ENCODE results near the gene SSPN.

SSPN gene

DNA sequence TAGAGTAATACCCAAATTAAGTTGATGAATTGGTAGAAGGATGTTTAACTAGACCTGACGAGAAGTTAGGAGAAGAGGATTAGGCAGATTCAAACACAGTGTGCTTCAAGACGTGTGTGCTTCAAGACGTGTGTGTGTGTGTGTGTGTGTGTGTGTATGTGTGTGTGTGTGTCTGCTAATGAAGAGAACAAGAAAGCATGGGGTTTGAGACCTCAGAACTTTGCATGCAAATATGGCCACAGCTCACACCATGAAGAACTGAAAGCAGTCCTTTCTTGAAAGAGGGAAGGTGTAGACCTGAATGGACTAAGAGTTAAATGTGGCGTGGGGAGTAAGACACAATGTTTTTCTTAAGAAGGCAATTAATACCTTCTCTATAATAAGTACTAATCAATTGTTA lies 32.5 kb upstream of the SSPN start:
- Histone ChIP-seq H3K36me3 (ENCODE audit: control insufficient read depth, insufficient read depth, low read length) (no peaks in the 10 kb centered on the region), H3K9ac (ENCODE audit: low read length) (no peak overlapping the region), H3K4me1 (ENCODE audit: control insufficient read depth, low read depth, low read length) (no peaks in the 10 kb centered on the region), H2BK5ac (ENCODE audit: low read length) (no peak overlapping the region), H4K8ac (ENCODE audit: low read depth, low read length) (no peak overlapping the region), H3K4me2 (ENCODE audit: low read length) (no peak overlapping the region), H3K23ac (ENCODE audit: low read length) (no peak overlapping the region), H4K5ac (ENCODE audit: low read length) (no peak overlapping the region), H2BK120ac (ENCODE audit: low read depth, low read length) (no peak overlapping the region), H3K4me3 (ENCODE audit: low read length) (no peak overlapping the region), H3K27ac (ENCODE audit: low read depth, low read length) (no peak overlapping the region), H2AK5ac (ENCODE audit: low read length) (no peak overlapping the region), H3K79me1 (ENCODE audit: low read length) (no peaks in the 10 kb centered on the region), H3K4ac (ENCODE audit: low read depth, low read length) (no peak overlapping the region), H3K56ac (ENCODE audit: low read length) (no peak overlapping the region), H2BK15ac (replicated peaks; ENCODE audit: low read depth) (no peak overlapping the region), H3K18ac (ENCODE audit: low read length) (no peak overlapping the region), H3K79me2 (ENCODE audit: control insufficient read depth, insufficient read depth, low read length) (no peaks in the 10 kb centered on the region), H3K27me3 (ENCODE audit: insufficient read depth, low read length, poor library complexity) (no peaks in the 10 kb centered on the region)
- 100% methylated on average over 1 of the region's 4 CpGs for WGBS (ENCODE audit: extremely low coverage, insufficient coverage, low lambda C conversion rate)
- DNase-seq = no peak

DNA sequence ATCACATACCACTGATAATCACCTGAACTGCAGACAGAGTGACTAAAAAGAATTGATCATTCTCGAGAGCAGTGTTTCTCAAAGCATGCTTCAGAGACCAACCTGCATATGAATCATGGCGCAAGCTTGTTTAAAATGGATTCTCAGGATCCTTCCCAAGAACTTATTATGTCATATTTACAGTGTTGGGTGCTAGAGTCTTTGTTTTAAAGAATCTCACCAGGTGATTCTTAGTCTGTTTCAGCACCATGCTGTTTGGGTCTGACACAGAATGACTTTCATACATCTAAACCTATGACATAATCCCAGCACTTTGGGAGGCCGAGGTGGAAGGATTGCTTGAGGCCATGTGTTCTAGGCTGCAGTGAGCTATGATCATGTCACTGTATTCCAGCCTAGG lies 31.3 kb upstream of the SSPN start:
- H3K79me2 ChIP-seq (ENCODE audit: control insufficient read depth, insufficient read depth, low read length) = no peaks in the 10 kb centered on the region
- H3K79me1 ChIP-seq (ENCODE audit: low read length) = no peaks in the 10 kb centered on the region
- no peak overlapping the region for H4K8ac ChIP-seq (ENCODE audit: low read depth, low read length)
- no peak overlapping the region for H3K18ac ChIP-seq (ENCODE audit: low read length)
- no peak overlapping the region for H3K27ac ChIP-seq (ENCODE audit: low read depth, low read length)
- no peak overlapping the region for H2AK5ac ChIP-seq (ENCODE audit: low read length)
- no peak overlapping the region for H3K4me3 ChIP-seq (ENCODE audit: low read length)
- H4K5ac ChIP-seq (ENCODE audit: low read length) = no peak overlapping the region
- no peak overlapping the region for H2BK5ac ChIP-seq (ENCODE audit: low read length)
- H2BK15ac ChIP-seq (replicated peaks; ENCODE audit: low read depth) = no peak overlapping the region
- no peak overlapping the region for H3K56ac ChIP-seq (ENCODE audit: low read length)
- H3K36me3 ChIP-seq (ENCODE audit: control insufficient read depth, insufficient read depth, low read length) = no peaks in the 10 kb centered on the region
- H3K4ac ChIP-seq (ENCODE audit: low read depth, low read length) = no peak overlapping the region
- DNase-seq = no peak
- H3K27me3 ChIP-seq (ENCODE audit: insufficient read depth, low read length, poor library complexity) = no peaks in the 10 kb centered on the region
- H3K4me2 ChIP-seq (ENCODE audit: low read length) = no peak overlapping the region
- no peak overlapping the region for H3K9ac ChIP-seq (ENCODE audit: low read length)
- H3K23ac ChIP-seq (ENCODE audit: low read length) = no peak overlapping the region
- H2BK120ac ChIP-seq (ENCODE audit: low read depth, low read length) = no peak overlapping the region
- WGBS (ENCODE audit: extremely low coverage, insufficient coverage, low lambda C conversion rate) = no CpG with 5 or more reads among the region's 3 CpGs
- no peaks in the 10 kb centered on the region for H3K4me1 ChIP-seq (ENCODE audit: control insufficient read depth, low read depth, low read length)

DNA sequence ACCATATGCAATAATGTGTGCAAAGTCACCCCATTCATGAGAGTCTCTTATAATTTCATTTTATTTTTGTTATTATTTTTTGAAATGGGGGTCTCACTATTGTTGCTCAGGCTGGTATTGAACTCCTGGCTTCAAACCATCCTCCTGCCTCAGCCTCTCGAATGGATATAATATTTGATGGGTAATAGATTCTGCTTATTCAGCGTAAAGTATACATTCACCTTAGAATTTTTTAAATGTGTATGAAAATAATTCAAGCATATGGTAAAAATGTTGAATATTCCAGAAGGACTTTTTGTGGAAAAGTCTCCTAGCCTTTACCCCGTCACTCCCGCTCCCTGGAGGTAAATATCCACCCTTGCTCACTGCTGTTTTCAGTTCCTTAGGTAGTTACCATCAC lies 23.4 kb upstream of the SSPN start:
- no peak overlapping the region for H3K56ac ChIP-seq (ENCODE audit: low read length)

DNA sequence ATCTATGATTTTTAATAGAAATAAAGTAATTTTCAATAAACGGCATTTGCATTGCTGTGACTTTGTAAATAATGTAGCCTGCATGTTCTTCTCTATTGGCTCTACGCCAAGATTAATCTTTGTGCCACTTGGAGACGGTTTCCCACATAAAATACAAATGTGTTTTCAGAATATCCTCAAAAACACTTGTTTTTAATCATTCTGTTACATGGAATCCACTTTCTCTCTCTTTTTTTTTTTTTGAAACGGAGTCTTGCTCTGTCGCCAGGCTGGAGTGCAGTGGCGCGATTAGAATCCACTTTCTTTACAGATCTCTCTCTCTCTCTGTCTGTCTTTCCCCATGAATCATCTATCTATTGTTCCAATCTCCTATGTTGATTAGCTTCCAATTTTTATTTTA lies 22.8 kb upstream of the SSPN start:
- no CpG with 5 or more reads among the region's 7 CpGs for WGBS (ENCODE audit: extremely low coverage, insufficient coverage, low lambda C conversion rate)
- H3K79me2 ChIP-seq (ENCODE audit: control insufficient read depth, insufficient read depth, low read length) = no peaks in the 10 kb centered on the region
- no peak overlapping the region for H4K8ac ChIP-seq (ENCODE audit: low read depth, low read length)
- no peak overlapping the region for H3K4ac ChIP-seq (ENCODE audit: low read depth, low read length)
- no peaks in the 10 kb centered on the region for H3K36me3 ChIP-seq (ENCODE audit: control insufficient read depth, insufficient read depth, low read length)
- no peak overlapping the region for H4K5ac ChIP-seq (ENCODE audit: low read length)
- no peak overlapping the region for H2AK5ac ChIP-seq (ENCODE audit: low read length)
- H3K18ac ChIP-seq (ENCODE audit: low read length) = no peak overlapping the region
- no peaks in the 10 kb centered on the region for H3K27me3 ChIP-seq (ENCODE audit: insufficient read depth, low read length, poor library complexity)
- no peak overlapping the region for H3K56ac ChIP-seq (ENCODE audit: low read length)
- H3K79me1 ChIP-seq (ENCODE audit: low read length) = no peaks in the 10 kb centered on the region
- H3K9ac ChIP-seq (ENCODE audit: low read length) = no peak overlapping the region
- no peaks in the 10 kb centered on the region for H3K4me1 ChIP-seq (ENCODE audit: control insufficient read depth, low read depth, low read length)
- no peak overlapping the region for H3K23ac ChIP-seq (ENCODE audit: low read length)
- no peak overlapping the region for H2BK120ac ChIP-seq (ENCODE audit: low read depth, low read length)
- H3K4me2 ChIP-seq (ENCODE audit: low read length) = no peak overlapping the region
- H2BK15ac ChIP-seq (replicated peaks; ENCODE audit: low read depth) = no peak overlapping the region
- H2BK5ac ChIP-seq (ENCODE audit: low read length) = no peak overlapping the region
- no peak overlapping the region for H3K4me3 ChIP-seq (ENCODE audit: low read length)
- H3K27ac ChIP-seq (ENCODE audit: low read depth, low read length) = no peak overlapping the region
- DNase-seq = no peak

More for the DNA sequence above, 23.4 kb upstream of the SSPN start:
- Histone ChIP-seq H3K36me3 (ENCODE audit: control insufficient read depth, insufficient read depth, low read length) (no peaks in the 10 kb centered on the region), H3K79me2 (ENCODE audit: control insufficient read depth, insufficient read depth, low read length) (no peaks in the 10 kb centered on the region), H3K79me1 (ENCODE audit: low read length) (no peaks in the 10 kb centered on the region), H2BK120ac (ENCODE audit: low read depth, low read length) (no peak overlapping the region), H3K9ac (ENCODE audit: low read length) (no peak overlapping the region), H3K4ac (ENCODE audit: low read depth, low read length) (no peak overlapping the region), H3K23ac (ENCODE audit: low read length) (no peak overlapping the region), H3K4me3 (ENCODE audit: low read length) (no peak overlapping the region), H2BK5ac (ENCODE audit: low read length) (no peak overlapping the region), H3K27ac (ENCODE audit: low read depth, low read length) (no peak overlapping the region), H4K5ac (ENCODE audit: low read length) (no peak overlapping the region), H2BK15ac (replicated peaks; ENCODE audit: low read depth) (no peak overlapping the region), H3K18ac (ENCODE audit: low read length) (no peak overlapping the region), H2AK5ac (ENCODE audit: low read length) (no peak overlapping the region), H3K27me3 (ENCODE audit: insufficient read depth, low read length, poor library complexity) (no peaks in the 10 kb centered on the region), H3K4me1 (ENCODE audit: control insufficient read depth, low read depth, low read length) (no peaks in the 10 kb centered on the region), H3K4me2 (ENCODE audit: low read length) (no peak overlapping the region), H4K8ac (ENCODE audit: low read depth, low read length) (no peak overlapping the region)
- 100% methylated on average over 1 of the region's 4 CpGs for WGBS (ENCODE audit: extremely low coverage, insufficient coverage, low lambda C conversion rate)
- DNase-seq = no peak

DNA sequence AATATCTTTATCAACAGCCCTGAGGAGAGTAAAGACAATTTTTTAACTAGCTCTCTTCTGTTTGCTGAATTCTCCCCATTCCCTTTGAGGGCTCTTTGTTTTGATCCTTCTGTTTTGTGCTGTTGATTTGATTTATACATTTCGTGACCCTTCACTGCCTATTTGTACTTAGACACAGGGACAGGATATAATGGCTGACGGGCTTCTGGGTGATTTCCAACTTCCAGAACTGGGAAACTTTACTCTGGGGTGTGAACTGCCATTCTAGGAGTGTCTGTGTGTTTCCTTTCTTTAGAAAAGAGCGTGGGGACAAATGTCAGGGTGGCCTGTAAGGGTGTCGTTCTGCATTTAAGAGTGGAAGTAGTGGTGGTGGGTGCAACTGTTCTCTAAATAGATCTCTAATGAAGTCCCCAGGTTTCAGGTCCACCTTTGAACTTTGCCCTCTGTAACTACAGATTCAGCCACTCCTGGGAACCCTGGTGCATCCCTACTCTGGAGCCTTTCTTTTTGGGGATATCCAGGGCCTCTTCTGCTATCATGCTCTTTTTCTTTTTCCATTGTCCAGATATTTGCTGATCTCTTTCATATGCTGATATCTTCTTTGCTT lies 22.3 kb upstream of the SSPN start:
- Histone ChIP-seq H3K27ac (ENCODE audit: low read depth, low read length) (no peak overlapping the region), H4K5ac (ENCODE audit: low read length) (no peak overlapping the region), H3K4me2 (ENCODE audit: low read length) (no peak overlapping the region), H3K9ac (ENCODE audit: low read length) (no peak overlapping the region), H3K36me3 (ENCODE audit: control insufficient read depth, insufficient read depth, low read length) (no peaks in the 10 kb centered on the region), H3K4ac (ENCODE audit: low read depth, low read length) (no peak overlapping the region), H3K4me3 (ENCODE audit: low read length) (no peak overlapping the region), H3K18ac (ENCODE audit: low read length) (no peak overlapping the region), H3K4me1 (ENCODE audit: control insufficient read depth, low read depth, low read length) (no peaks in the 10 kb centered on the region), H2AK5ac (ENCODE audit: low read length) (no peak overlapping the region), H3K56ac (ENCODE audit: low read length) (no peak overlapping the region), H3K27me3 (ENCODE audit: insufficient read depth, low read length, poor library complexity) (no peaks in the 10 kb centered on the region), H2BK5ac (ENCODE audit: low read length) (no peak overlapping the region), H4K8ac (ENCODE audit: low read depth, low read length) (no peak overlapping the region), H3K79me1 (ENCODE audit: low read length) (no peaks in the 10 kb centered on the region), H2BK120ac (ENCODE audit: low read depth, low read length) (no peak overlapping the region), H3K23ac (ENCODE audit: low read length) (no peak overlapping the region), H3K79me2 (ENCODE audit: control insufficient read depth, insufficient read depth, low read length) (no peaks in the 10 kb centered on the region), H2BK15ac (replicated peaks; ENCODE audit: low read depth) (no peak overlapping the region)
- WGBS (ENCODE audit: extremely low coverage, insufficient coverage, low lambda C conversion rate) = no CpG with 5 or more reads among the region's 4 CpGs
- no peak for DNase-seq

GRCh38 chr12:26176725-26177124 lies 18.6 kb upstream of the SSPN start:
- Histone ChIP-seq H3K4ac (ENCODE audit: low read depth, low read length) (no peak overlapping the region), H3K4me1 (ENCODE audit: control insufficient read depth, low read depth, low read length) (no peaks in the 10 kb centered on the region), H2AK5ac (ENCODE audit: low read length) (no peak overlapping the region), H3K36me3 (ENCODE audit: control insufficient read depth, insufficient read depth, low read length) (no peaks in the 10 kb centered on the region), H2BK120ac (ENCODE audit: low read depth, low read length) (no peak overlapping the region), H3K27me3 (ENCODE audit: insufficient read depth, low read length, poor library complexity) (no peaks in the 10 kb centered on the region), H3K9ac (ENCODE audit: low read length) (no peak overlapping the region), H3K4me2 (ENCODE audit: low read length) (no peak overlapping the region), H4K5ac (ENCODE audit: low read length) (no peak overlapping the region), H2BK15ac (replicated peaks; ENCODE audit: low read depth) (no peak overlapping the region), H4K8ac (ENCODE audit: low read depth, low read length) (no peak overlapping the region), H3K4me3 (ENCODE audit: low read length) (no peak overlapping the region), H3K18ac (ENCODE audit: low read length) (no peak overlapping the region), H2BK5ac (ENCODE audit: low read length) (no peak overlapping the region), H3K23ac (ENCODE audit: low read length) (no peak overlapping the region), H3K56ac (ENCODE audit: low read length) (no peak overlapping the region), H3K27ac (ENCODE audit: low read depth, low read length) (no peak overlapping the region), H3K79me1 (ENCODE audit: low read length) (no peaks in the 10 kb centered on the region), H3K79me2 (ENCODE audit: control insufficient read depth, insufficient read depth, low read length) (no peaks in the 10 kb centered on the region)
- no CpG with 5 or more reads among the region's 4 CpGs for WGBS (ENCODE audit: extremely low coverage, insufficient coverage, low lambda C conversion rate)
- no peak for DNase-seq

Data from mesendoderm (in vitro differentiated cells).